ENCODE results near the gene GSTO2. TPM values are rescaled to one million over a fixed set of nuclear protein-coding genes. Genes with fewer than 3 reads are reported as not detected.

The GSTO2 gene
- total RNA-seq, 1 experiment from 2014 or later, result not detected

- no peak for DNase-seq (ENCODE audit: low spot score)
Measured at GRCh38 chr10:104253606-104254410, 15.2 kb upstream of the GSTO2 start.

- DNase-seq (ENCODE audit: low spot score), result peak; percentile 61
Measured at GRCh38 chr10:104254493-104255310, 14.3 kb upstream of the GSTO2 start, which contains the start of gene GSTO1. Gene GSTO1, plus strand, starts transcription at chr10:104254892. Its CDS starts 37 bp downstream, at chr10:104254929.

GRCh38 chr10:104255311-104255981 lies 13.5 kb upstream of the GSTO2 start:
- DNase-seq (ENCODE audit: low spot score), result no peak

- no peak for DNase-seq (ENCODE audit: low spot score)
Measured at GRCh38 chr10:104256335-104256961, 12.5 kb upstream of the GSTO2 start.

GRCh38 chr10:104257235-104257634 lies 11.7 kb upstream of the GSTO2 start:
- DNase-seq (ENCODE audit: low spot score), result no peak

- DNase-seq (ENCODE audit: low spot score), result no peak
Measured at GRCh38 chr10:104258209-104258608, 10.8 kb upstream of the GSTO2 start.

GRCh38 chr10:104259456-104259855 lies 9.5 kb upstream of the GSTO2 start:
- no peak for DNase-seq (ENCODE audit: low spot score)

- DNase-seq (ENCODE audit: low spot score), result no peak
Measured at GRCh38 chr10:104259999-104260774, 8.8 kb upstream of the GSTO2 start.

- no peak for DNase-seq (ENCODE audit: low spot score)
Measured at GRCh38 chr10:104260775-104261115, 8.2 kb upstream of the GSTO2 start.

GRCh38 chr10:104262055-104262454 lies 6.9 kb upstream of the GSTO2 start:
- DNase-seq (ENCODE audit: low spot score), result no peak

GRCh38 chr10:104264783-104265182 lies 4.2 kb upstream of the GSTO2 start:
- DNase-seq (ENCODE audit: low spot score), result no peak

GRCh38 chr10:104267721-104268404 lies 1.1 kb upstream of the GSTO2 start:
- no peak for DNase-seq (ENCODE audit: low spot score)

GRCh38 chr10:104268405-104268712 lies 625 bp upstream of the GSTO2 start:
- DNase-seq (ENCODE audit: low spot score), result no peak

- DNase-seq (ENCODE audit: low spot score), result no peak
Measured at GRCh38 chr10:104273286-104273685, 4.3 kb downstream of the GSTO2 start.

GRCh38 chr10:104273899-104274575 lies 5.1 kb downstream of the GSTO2 start:
- DNase-seq (ENCODE audit: low spot score), result no peak

GRCh38 chr10:104274762-104275721 lies 6.1 kb downstream of the GSTO2 start:
- no peak for DNase-seq (ENCODE audit: low spot score)

GRCh38 chr10:104276192-104276591 lies 7.2 kb downstream of the GSTO2 start:
- no peak for DNase-seq (ENCODE audit: low spot score)

- DNase-seq (ENCODE audit: low spot score), result no peak
Measured at GRCh38 chr10:104277785-104278184, 8.8 kb downstream of the GSTO2 start.
